Natural killer cell treated with Interleukin-12 subunit alpha and Interleukin-12 subunit beta and Interleukin-15 and Interleukin-18, amount 100 ng/mL, for 72 hours (primary cell): ENCODE data around the gene ZCCHC4. TPM values are rescaled to one million over a fixed set of nuclear protein-coding genes. Genes with fewer than 3 reads are reported as not detected.

Experiments
- ATAC-seq, 2 donors: fragments of 150-1000 bp; cut with Tn5 transposase in 1 of 2; sonication (Bioruptor Pico), chemical (Tn5 transposase) in 1 of 2; 2 replicates each; pipeline ENCODE4 v1.10.0; 2021
- DNase-seq: peaks from one replicate; pipeline ENCODE4 v3.0.0; 2022; ENCODE audit warnings: low spot score
- H3K27ac Mint-ChIP-seq, 2 donors: 1 replicate in 1 of 2; 2 replicates in 1 of 2; pipeline ENCODE4 v1.8.0; 2022; ENCODE audit warnings: mixed read lengths in 2 of 2, mild to moderate bottlenecking in 1 of 2, moderate library complexity in 1 of 2
- H3K27me3 Mint-ChIP-seq, 2 donors: 1 replicate in 1 of 2; 2 replicates in 1 of 2; pipeline ENCODE4 v1.8.0; 2022; ENCODE audit warnings: mixed read lengths in 2 of 2
- H3K36me3 Mint-ChIP-seq: one replicate; pipeline ENCODE4 v1.8.0; 2022; ENCODE audit warnings: mixed read lengths
- H3K4me1 Mint-ChIP-seq, 2 donors: 1 replicate in 1 of 2; 2 replicates in 1 of 2; pipeline ENCODE4 v1.8.0; 2022; ENCODE audit warnings: low read depth in 2 of 2, mixed read lengths in 2 of 2, mild to moderate bottlenecking in 1 of 2
- H3K4me3 Mint-ChIP-seq: one replicate; pipeline ENCODE4 v1.8.0; 2022; ENCODE audit warnings: mixed read lengths
- H3K9me3 Mint-ChIP-seq: 2 replicates; pipeline ENCODE4 v1.8.0; 2022; ENCODE audit warnings: mixed read lengths
- total RNA-seq, 2 donors: library from RNA; stranded (reverse); gene quantifications; one replicate each; pipeline ENCODE4 v1.2.3, GENCODE V29; 2022

Gene ZCCHC4
- total RNA-seq, 2 donors from 2014 or later, result 14.7 to 21.8 TPM

DNA sequence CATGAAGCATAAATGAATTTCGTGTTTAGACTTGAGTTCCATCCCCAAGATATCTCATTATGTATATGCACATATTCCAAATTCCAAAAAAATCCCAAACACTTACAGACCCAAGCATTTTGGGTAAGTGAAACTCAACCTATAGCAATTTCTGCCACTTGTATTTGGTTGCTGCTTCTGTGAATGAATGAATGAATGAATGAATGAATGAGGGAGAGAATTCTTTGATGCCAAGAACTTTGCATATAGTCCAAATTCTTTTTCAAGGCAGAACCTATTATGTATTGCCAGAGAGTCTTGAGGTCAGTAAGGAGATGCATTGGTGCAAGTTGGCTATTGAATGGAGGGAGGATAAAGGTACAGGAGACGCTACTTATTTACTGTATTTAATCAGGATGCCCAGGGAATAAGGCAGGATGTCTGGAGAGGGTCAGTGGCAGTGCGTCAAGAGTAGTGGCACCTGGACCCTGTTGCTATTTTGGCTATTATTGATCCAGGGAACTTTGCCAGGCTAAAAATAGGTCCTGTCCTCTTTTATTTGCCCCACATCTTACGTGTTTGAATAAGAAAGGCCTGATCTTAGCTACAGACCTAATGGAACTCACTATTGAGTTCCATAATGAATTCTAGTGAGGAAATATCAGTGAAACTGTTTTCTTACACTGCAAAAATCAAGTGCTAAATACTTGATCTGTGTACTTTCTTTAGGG, 98.4 kb downstream of the ZCCHC4 start:
- no peak overlapping the region for H3K4me3 Mint-ChIP-seq
- H3K4me1 Mint-ChIP-seq, result peaks cover 0 to 2% of the 10 kb centered on the region in 2 donors
- DNase-seq, result no peak
- no peak for ATAC-seq
- no peaks in the 10 kb centered on the region for H3K27me3 Mint-ChIP-seq
- H3K36me3 Mint-ChIP-seq, result peaks cover 16% of the 10 kb centered on the region
- H3K27ac Mint-ChIP-seq, result peak overlapping the region in 1 of 2 donors; percentile 66
- no peaks in the 10 kb centered on the region for H3K9me3 Mint-ChIP-seq

GRCh38 chr4:25413261-25413660, 100.7 kb downstream of the ZCCHC4 start:
- peaks cover 0 to 2% of the 10 kb centered on the region in 2 donors for H3K4me1 Mint-ChIP-seq
- H3K9me3 Mint-ChIP-seq, result no peaks in the 10 kb centered on the region
- no peaks in the 10 kb centered on the region for H3K27me3 Mint-ChIP-seq
- peak overlapping the region in 1 of 2 donors; percentile 32 for H3K27ac Mint-ChIP-seq
- peaks cover 16% of the 10 kb centered on the region for H3K36me3 Mint-ChIP-seq
- H3K4me3 Mint-ChIP-seq, result no peak overlapping the region
- ATAC-seq (no peak), DNase-seq (no peak)

DNA sequence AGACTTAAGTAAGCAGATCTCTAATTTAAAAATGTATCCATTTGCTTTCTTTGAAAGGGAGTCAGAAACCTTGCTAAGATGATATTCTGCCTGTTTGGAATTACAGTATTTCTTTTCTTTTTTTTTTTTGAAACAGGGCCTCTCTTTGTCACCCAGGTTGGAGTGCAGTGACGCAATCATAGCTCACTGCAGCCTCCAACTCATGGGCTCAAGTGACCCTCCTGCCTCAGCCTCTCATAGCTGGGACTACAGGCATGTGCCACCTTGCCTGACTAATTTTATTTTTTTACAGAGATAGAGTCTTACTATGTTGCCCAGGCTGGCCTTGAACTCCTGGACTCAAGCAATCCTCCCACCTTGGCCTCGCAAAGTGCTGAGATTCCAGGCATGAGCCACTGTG, 104.4 kb downstream of the ZCCHC4 start:
- no peaks in the 10 kb centered on the region for H3K4me1 Mint-ChIP-seq
- ATAC-seq, result no peak
- no peak overlapping the region for H3K4me3 Mint-ChIP-seq
- H3K27ac Mint-ChIP-seq, result no peak overlapping the region
- no peaks in the 10 kb centered on the region for H3K9me3 Mint-ChIP-seq
- no peaks in the 10 kb centered on the region for H3K36me3 Mint-ChIP-seq
- DNase-seq, result no peak
- no peaks in the 10 kb centered on the region for H3K27me3 Mint-ChIP-seq

Other genes starting within 250 kb of the ZCCHC4 start
- 10 to 100 TPM; 11.3 to 11.7 TPM for gene SEPSECS, start 152.3 kb upstream of the ZCCHC4 start, total RNA-seq
- 10 to 100 TPM; 31.2 to 31.3 TPM for gene PI4K2B, start 78.7 kb upstream of the ZCCHC4 start, total RNA-seq
- 10 to 100 TPM; 43.0 to 66.6 TPM for gene ANAPC4, start 64.5 kb downstream of the ZCCHC4 start, total RNA-seq